ENCODE data around the gene PDZD2.

DNA sequence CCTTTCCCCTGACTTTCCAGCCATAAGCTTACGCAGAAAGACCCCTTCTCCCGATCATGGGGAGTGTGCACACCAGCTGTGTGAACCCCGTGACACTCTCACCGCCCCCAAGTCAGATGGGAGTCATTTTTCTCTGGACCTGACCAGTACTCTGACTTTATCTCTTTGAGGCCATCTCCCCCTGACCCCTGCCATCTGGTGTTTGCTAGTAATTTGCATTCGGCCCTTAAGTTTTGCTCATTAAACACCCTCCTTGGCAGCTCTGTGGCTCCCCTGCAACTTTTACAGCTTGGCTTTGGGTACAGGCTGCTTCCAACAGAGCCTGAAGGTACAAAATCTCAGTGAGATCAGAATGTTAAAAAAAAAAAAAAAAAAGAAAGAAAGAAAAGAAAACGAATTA lies 43.9 kb downstream of the PDZD2 start:
- TF ChIP-seq, protein P1, sequence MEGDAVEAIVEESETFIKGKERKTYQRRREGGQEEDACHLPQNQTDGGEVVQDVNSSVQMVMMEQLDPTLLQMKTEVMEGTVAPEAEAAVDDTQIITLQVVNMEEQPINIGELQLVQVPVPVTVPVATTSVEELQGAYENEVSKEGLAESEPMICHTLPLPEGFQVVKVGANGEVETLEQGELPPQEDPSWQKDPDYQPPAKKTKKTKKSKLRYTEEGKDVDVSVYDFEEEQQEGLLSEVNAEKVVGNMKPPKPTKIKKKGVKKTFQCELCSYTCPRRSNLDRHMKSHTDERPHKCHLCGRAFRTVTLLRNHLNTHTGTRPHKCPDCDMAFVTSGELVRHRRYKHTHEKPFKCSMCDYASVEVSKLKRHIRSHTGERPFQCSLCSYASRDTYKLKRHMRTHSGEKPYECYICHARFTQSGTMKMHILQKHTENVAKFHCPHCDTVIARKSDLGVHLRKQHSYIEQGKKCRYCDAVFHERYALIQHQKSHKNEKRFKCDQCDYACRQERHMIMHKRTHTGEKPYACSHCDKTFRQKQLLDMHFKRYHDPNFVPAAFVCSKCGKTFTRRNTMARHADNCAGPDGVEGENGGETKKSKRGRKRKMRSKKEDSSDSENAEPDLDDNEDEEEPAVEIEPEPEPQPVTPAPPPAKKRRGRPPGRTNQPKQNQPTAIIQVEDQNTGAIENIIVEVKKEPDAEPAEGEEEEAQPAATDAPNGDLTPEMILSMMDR (IDR thresholded peaks at IDR 0.05; ENCODE audit: low read depth, low read length, poor library complexity, severe bottlenecking) = no peak
- TF ChIP-seq EZH2phosphoT487 (IDR thresholded peaks at IDR 0.05; ENCODE audit: borderline replicate concordance, low read length) = no peak

All from DOHH2 (cell line).